BLaER1 (cell line): ENCODE data around the gene CCDC47.
A peak's percentile ranks its signal among the peaks of the same experiment; 100 is the strongest.
"Not testable (repeated sequence)": the region's sequence is repeated elsewhere in the genome, so short reads cannot be mapped to it uniquely, and the experiment has no call there.

Experiments
- H3K27ac ChIP-seq: shearing (Covaris generic); formaldehyde crosslinking; 2 replicates; pipeline ENCODE4 v1.8.1; 2022
- H3K27me3 ChIP-seq: shearing (Covaris generic); formaldehyde crosslinking; 2 replicates; pipeline ENCODE4 v1.8.1; 2022
- H3K36me3 ChIP-seq: shearing (Covaris generic); formaldehyde crosslinking; 2 replicates; pipeline ENCODE4 v1.8.1; 2022
- H3K4me1 ChIP-seq: shearing (Covaris generic); formaldehyde crosslinking; 2 replicates; pipeline ENCODE4 v1.8.1; 2022
- H3K4me2 ChIP-seq: shearing (Covaris generic); formaldehyde crosslinking; 2 replicates; pipeline ENCODE4 v1.8.1; 2022
- H3K4me3 ChIP-seq: shearing (Covaris generic); formaldehyde crosslinking; 2 replicates; pipeline ENCODE4 v1.8.1; 2022
- H3K9ac ChIP-seq: shearing (Covaris generic); formaldehyde crosslinking; 2 replicates; pipeline ENCODE4 v1.8.1; 2022
- H3K9me3 ChIP-seq: shearing (Covaris generic); formaldehyde crosslinking; 2 replicates; pipeline ENCODE4 v1.8.1; 2022
- H4K20me1 ChIP-seq: shearing (Covaris generic); formaldehyde crosslinking; 2 replicates; pipeline ENCODE4 v1.8.1; 2022
- Cebpa-rat ChIP-seq: shearing (Covaris generic); IDR thresholded peaks from 2 replicates; pipeline ENCODE4 v1.8.1; 2022

Gene CCDC47

DNA sequence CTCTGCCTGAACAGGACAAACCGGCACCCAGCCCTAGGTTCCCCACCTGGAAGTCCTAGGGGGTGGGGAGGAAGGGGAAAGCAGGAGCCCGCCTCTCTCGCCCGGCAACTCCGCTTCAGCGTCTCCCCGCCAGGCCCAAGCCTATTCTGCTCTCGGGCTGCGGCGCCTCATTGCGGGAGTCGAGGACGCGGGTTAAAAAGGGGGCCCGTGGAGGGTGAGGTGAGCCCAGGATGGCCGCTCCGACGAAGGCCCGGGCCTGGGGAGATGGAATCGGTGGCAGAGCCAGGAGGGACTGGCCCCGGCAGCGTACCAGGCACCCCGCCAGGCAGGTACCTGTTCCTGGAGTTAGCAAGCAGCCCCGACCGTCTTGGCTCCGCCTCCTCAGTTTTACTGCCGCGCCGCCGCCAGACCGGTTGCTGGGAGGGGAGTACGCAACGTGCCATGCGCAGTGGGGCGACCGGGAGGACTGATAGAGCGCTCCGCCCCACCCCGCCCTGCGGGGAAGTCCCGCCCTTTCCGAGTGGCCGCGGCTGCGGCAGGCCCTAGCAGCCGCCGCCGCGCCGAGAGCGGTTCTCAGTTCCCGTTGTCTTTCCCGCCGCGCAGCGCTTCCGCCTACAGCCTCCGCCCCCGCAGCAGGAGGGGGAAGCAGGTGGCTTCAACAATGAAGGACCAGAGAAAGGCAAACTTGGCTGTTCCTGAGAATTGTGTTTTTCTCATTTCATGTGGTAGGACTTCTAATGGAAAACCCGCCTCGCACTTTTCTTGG lies 31.8 kb downstream of the CCDC47 start, which contains the start of gene STRADA:
Gene STRADA (minus strand): TSS at position 392 of the 766 bp plus-strand sequence. CDS start 13,430 bp downstream, outside the sequence.
- Histone ChIP-seq H3K27me3 (no peaks in the 10 kb centered on the region), H3K4me1 (peaks cover 19% of the 10 kb centered on the region), H3K9me3 (no peaks in the 10 kb centered on the region), H3K4me3 (peak within 1 kb of the TSS; percentile 91), H4K20me1 (peaks cover 6% of the 10 kb centered on the region; the same call in 1 of the 2 replicates), H3K27ac (peak within 1 kb of the TSS; percentile 96), H3K36me3 (peaks cover 16% of the 10 kb centered on the region), H3K4me2 (peak within 1 kb of the TSS; percentile 96), H3K9ac (peak within 1 kb of the TSS; percentile 97)
- no peak for TF ChIP-seq Cebpa-rat

DNA sequence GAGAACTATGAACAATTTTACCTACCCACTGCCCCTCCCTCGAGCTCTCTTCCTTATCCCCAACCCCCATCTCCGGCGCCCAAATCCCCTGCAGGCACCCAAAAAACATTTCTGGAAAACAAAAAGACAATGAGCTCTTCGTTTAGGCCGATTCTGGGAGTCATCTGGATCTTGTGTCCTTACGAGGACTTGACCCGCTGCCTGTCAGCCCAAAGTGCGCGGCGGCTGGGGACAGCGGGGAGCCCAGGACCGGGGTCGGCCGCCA lies 32.3 kb downstream of the CCDC47 start:
- peaks cover 6% of the 10 kb centered on the region; the same call in 1 of the 2 replicates for H4K20me1 ChIP-seq
- TF ChIP-seq Cebpa-rat, result no peak
- H3K4me2 ChIP-seq, result peak overlapping the region; percentile 80
- H3K4me1 ChIP-seq, result peaks cover 19% of the 10 kb centered on the region
- H3K9me3 ChIP-seq, result no peaks in the 10 kb centered on the region
- peaks cover 11% of the 10 kb centered on the region for H3K36me3 ChIP-seq
- peak overlapping the region; percentile 91 for H3K4me3 ChIP-seq
- H3K9ac ChIP-seq, result peak overlapping the region; percentile 97
- H3K27me3 ChIP-seq, result no peaks in the 10 kb centered on the region
- peak overlapping the region; percentile 96 for H3K27ac ChIP-seq

DNA sequence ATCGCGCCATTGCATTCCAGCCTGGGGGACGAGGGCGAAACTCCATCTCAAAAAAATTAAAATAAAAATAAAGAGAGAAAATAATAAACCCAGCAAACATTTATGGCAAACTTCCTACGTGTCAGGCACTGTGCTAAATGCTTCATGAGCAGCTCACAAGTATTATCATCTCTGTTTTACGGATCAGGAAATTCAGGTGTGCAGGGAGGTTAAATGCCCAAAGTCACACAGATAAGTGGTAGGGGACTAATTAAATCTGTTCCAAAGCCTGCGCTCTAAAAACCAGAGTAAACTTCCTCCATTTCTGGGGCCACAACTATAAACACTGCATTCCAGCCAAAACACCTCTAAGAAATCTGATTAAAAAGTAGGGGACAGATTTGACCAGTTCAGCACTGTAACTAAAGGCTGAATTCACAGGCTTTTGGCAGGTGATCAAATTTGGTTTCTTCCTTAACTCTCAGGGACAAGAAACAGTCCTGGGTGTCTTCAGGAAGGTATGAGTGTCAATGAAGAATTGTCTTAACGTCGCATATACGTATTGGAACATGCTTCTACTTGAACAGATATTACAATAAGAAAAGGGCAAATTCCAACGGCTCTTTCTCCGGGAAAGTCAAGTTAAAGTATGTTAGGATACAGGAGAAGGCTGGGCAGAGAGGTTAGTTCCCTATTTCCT lies 32.8 kb downstream of the CCDC47 start:
- TF ChIP-seq Cebpa-rat, result no peak
- peak overlapping the region; percentile 96 for H3K27ac ChIP-seq

DNA sequence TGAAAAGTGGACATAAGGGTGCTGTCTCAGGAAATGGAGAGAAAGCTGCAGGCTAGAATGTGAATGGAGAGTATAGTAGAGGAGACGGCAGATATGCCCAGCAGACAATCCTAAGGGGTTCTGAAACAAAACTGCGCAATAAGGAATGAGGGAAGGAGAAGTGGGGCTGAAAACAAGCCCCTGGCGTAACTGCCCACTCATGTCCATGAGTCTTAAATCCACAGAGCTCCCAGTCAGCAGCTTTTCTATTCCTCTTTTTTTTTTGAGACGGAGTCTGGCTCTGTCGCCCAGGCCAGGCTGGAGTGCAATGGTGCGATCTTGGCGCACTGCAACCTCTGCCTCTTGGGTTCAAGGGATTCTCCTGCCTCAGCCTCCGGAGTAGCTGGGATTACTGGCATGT lies 37.7 kb downstream of the CCDC47 start:
- H3K4me2 ChIP-seq, result no peak overlapping the region

More for the DNA sequence above, 32.8 kb downstream of the CCDC47 start:
- peak overlapping the region; percentile 80 for H3K4me2 ChIP-seq
- peaks cover 19% of the 10 kb centered on the region for H3K4me1 ChIP-seq
- peaks cover 11% of the 10 kb centered on the region for H3K36me3 ChIP-seq
- H3K9me3 ChIP-seq, result no peaks in the 10 kb centered on the region
- no peaks in the 10 kb centered on the region for H3K27me3 ChIP-seq
- H3K4me3 ChIP-seq, result peak overlapping the region; percentile 91
- peak overlapping the region; percentile 97 for H3K9ac ChIP-seq
- peaks cover 9% of the 10 kb centered on the region; the same call in 1 of the 2 replicates for H4K20me1 ChIP-seq

DNA sequence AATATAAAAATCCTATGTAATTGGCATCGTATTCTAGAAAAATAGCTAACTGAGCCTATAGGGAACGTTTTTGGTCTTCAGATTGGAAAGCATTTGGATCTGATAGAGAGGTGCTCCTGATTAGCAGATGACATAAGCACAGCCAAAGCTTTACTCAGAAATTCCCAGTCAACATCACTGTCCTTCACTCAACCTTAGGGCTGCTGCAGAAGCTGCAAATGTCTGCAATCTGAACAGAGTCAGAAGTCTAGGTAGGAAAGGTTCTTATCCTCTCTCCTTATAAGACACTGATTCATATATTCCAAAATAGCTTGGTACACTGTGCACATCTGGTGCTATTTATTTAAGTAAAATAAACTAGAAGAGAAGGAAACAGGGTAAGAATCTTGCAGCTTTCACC lies 51.0 kb downstream of the CCDC47 start:
- no peaks in the 10 kb centered on the region for H4K20me1 ChIP-seq
- no peak overlapping the region for H3K9ac ChIP-seq
- H3K27ac ChIP-seq, result no peak overlapping the region
- peaks cover 76% of the 10 kb centered on the region for H3K36me3 ChIP-seq
- no peaks in the 10 kb centered on the region for H3K4me1 ChIP-seq
- no peaks in the 10 kb centered on the region for H3K27me3 ChIP-seq
- no peak overlapping the region for H3K4me3 ChIP-seq
- H3K9me3 ChIP-seq, result no peaks in the 10 kb centered on the region
- H3K4me2 ChIP-seq, result no peak overlapping the region
- TF ChIP-seq Cebpa-rat, result no peak

More for the DNA sequence above, 37.7 kb downstream of the CCDC47 start:
- TF ChIP-seq Cebpa-rat, result no peak
- H3K27me3 ChIP-seq, result no peaks in the 10 kb centered on the region
- peaks cover 7% of the 10 kb centered on the region for H3K4me1 ChIP-seq
- no peak overlapping the region for H3K9ac ChIP-seq
- H3K27ac ChIP-seq, result no peak overlapping the region
- no peaks in the 10 kb centered on the region for H3K9me3 ChIP-seq
- no peak overlapping the region for H3K4me3 ChIP-seq
- H4K20me1 ChIP-seq, result peaks cover 12% of the 10 kb centered on the region
- peaks cover 37% of the 10 kb centered on the region for H3K36me3 ChIP-seq

DNA sequence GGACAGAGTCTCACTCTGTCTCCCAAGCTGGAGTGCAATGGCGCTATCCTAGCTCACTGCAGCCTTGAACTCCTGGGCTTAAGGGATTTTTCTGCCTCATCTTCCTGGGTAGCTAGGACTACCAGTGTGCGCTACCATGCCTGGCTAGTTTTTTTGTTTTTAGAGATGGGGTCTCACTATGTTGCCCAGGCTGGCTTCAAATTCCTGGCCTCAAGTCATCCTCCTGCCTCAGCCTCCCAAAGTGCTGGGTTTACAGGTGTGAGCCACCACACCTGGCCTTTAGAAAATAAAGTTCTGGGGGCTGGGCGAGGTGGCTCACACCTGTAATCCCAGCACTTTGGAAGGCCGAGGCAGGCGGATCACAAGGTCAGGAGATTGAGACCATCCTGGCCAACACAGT lies 53.2 kb downstream of the CCDC47 start:
- H4K20me1 ChIP-seq, H3K9ac ChIP-seq: not testable (repeated sequence)

DNA sequence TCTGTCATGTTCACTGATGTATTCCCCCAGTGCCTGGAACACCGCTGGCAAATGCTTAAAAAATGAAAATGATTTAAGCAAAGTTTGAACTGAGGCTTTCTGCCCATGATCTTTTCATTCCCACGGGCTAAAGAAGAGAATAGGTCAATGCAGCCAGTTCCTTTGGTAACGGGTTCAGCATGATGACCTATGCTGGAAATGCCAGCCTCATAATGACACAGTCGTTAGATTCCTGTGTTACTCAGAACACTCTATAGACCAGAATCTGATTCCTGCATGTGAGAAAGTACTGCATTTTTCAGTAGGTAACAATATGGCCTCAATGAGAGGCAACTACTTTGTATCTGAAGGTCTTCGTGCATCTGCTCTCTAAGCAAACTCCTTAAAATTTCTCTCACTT lies 54.4 kb downstream of the CCDC47 start:
- no peak for TF ChIP-seq Cebpa-rat
- Histone ChIP-seq H3K27ac (no peak overlapping the region), H3K27me3 (no peaks in the 10 kb centered on the region), H3K9me3 (no peaks in the 10 kb centered on the region), H4K20me1 (no peaks in the 10 kb centered on the region), H3K36me3 (peaks cover 79% of the 10 kb centered on the region), H3K4me2 (no peak overlapping the region), H3K4me3 (no peak overlapping the region), H3K9ac (no peak overlapping the region), H3K4me1 (no peaks in the 10 kb centered on the region)

More for the DNA sequence above, 53.2 kb downstream of the CCDC47 start:
- H3K36me3 ChIP-seq, result peaks cover 79% of the 10 kb centered on the region
- H3K4me3 ChIP-seq, H3K27ac ChIP-seq, H3K9me3 ChIP-seq, H3K27me3 ChIP-seq, H3K4me2 ChIP-seq, H3K4me1 ChIP-seq: not testable (repeated sequence)

DNA sequence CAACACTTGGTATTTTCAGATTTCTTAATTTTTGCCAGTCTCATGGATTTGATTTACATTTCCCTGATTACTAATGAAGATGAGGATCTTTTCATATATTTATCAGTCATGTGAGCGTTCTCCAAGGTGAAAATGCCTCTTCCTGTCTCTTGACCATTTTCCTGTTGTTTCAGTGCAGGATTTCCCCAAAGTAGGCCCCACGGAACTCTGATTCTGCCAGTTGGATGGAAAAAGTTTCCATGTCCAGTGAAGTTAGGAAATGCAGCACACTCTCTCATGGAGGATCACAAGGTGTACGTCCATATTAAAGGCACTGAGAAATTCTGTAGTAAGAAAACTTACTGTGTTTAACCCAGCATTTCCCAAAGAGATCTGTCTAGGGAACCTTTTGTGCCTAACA lies 57.0 kb downstream of the CCDC47 start:
- no peak overlapping the region for H3K4me2 ChIP-seq
- H3K9me3 ChIP-seq, result no peaks in the 10 kb centered on the region
- no peaks in the 10 kb centered on the region for H3K27me3 ChIP-seq
- H3K36me3 ChIP-seq, result peaks cover 94% of the 10 kb centered on the region
- no peak overlapping the region for H3K9ac ChIP-seq
- no peaks in the 10 kb centered on the region for H4K20me1 ChIP-seq
- H3K4me1 ChIP-seq, result no peaks in the 10 kb centered on the region
- H3K27ac ChIP-seq, result no peak overlapping the region
- TF ChIP-seq Cebpa-rat, result no peak
- H3K4me3 ChIP-seq, result no peak overlapping the region

DNA sequence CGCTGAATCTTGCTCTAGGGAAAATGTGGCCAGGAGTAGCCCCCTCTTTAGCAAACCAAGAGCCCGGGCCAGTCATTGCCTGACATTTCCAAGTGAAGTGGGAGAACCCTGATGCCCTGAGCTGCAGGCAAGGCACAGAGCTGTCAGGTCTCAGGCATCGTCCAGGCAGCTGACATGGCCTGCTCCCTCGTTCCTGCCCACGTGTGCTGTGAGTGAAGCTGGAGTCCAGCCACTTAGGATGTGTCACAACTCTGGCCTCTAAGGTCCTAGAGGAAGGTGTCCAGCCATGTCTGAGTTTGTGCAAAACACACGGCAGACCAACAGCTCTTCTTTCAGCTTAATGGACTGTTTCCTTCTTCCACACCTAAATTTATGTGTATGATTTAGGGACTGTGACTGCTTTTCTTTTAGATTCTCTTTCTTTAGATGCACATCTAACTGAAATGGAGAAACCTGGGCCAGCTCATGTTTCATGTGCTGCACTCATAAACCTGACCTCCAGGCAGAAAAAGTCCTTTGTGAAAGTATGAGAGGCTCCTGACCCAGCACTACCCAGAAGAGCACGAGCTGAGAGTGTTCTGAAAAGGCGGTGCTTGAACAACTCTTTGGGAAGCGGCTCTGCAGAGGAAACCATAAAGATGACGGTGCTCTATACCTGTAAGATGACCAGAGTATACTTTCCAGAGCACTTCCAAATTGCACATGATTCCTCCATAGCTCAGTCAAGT lies 58.7 kb downstream of the CCDC47 start:
- H3K27ac ChIP-seq, result no peak overlapping the region
- no peak for TF ChIP-seq Cebpa-rat
- H3K9ac ChIP-seq, result no peak overlapping the region
- H3K4me3 ChIP-seq, result no peak overlapping the region
- H3K36me3 ChIP-seq, result peaks cover 99% of the 10 kb centered on the region
- H3K4me2 ChIP-seq, result no peak overlapping the region
- no peaks in the 10 kb centered on the region for H3K4me1 ChIP-seq
- H3K27me3 ChIP-seq, result no peaks in the 10 kb centered on the region
- no peaks in the 10 kb centered on the region for H3K9me3 ChIP-seq
- H4K20me1 ChIP-seq, result no peaks in the 10 kb centered on the region

DNA sequence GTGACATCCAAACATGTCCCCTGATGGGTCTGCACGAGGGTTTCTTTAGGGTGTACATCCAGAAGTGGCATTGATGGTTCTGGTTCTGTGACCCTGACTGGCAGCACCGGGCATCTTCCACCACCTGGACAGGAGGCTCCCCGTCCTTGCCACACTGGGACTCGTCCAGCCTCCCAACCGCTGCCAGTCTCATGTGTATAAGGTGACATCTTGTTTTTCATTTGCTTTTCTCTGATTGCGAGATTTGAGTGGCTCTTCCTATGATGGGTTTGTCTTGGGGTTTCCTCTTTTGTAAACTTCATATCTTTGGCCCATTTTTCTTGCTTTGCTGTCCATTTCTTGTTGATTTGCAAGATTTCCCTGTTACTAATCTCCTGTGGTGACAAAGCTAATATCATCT lies 64.3 kb downstream of the CCDC47 start:
- H4K20me1 ChIP-seq, result peaks cover 28% of the 10 kb centered on the region
- H3K9me3 ChIP-seq, result no peaks in the 10 kb centered on the region
- H3K4me3 ChIP-seq, result no peak overlapping the region
- H3K27ac ChIP-seq, result no peak overlapping the region
- no peaks in the 10 kb centered on the region for H3K27me3 ChIP-seq
- peaks cover 29% of the 10 kb centered on the region for H3K4me1 ChIP-seq
- no peak for TF ChIP-seq Cebpa-rat
- H3K4me2 ChIP-seq, result no peak overlapping the region
- H3K36me3 ChIP-seq, result peaks cover 97% of the 10 kb centered on the region
- H3K9ac ChIP-seq, result no peak overlapping the region
